Endothelial cell of umbilical vein (primary cell): ENCODE results near the gene ENKUR.

Experiments
- EZH2 ChIP-seq: IDR thresholded peaks from 2 replicates; pipeline ENCODE4 v1.6.1; 2012; ENCODE audit warnings: borderline replicate concordance, low read depth, mild to moderate bottlenecking, moderate library complexity, low read length, inconsistent platforms; ENCODE audit not compliant: severe bottlenecking
- GATA2 ChIP-seq: IDR thresholded peaks from 2 replicates; pipeline ENCODE4 v1.7.0; 2011; ENCODE audit warnings: low read depth, mild to moderate bottlenecking, moderate library complexity, mixed read lengths, low read length; ENCODE audit not compliant: insufficient read length, insufficient read depth
- MAX ChIP-seq: IDR thresholded peaks from 2 replicates; pipeline ENCODE4 v1.6.1; 2011; ENCODE audit not compliant: insufficient read depth, insufficient read length
- POLR2A ChIP-seq: IDR thresholded peaks from 2 replicates; pipeline ENCODE4 v1.6.1; 2012; ENCODE audit warnings: low read depth, mild to moderate bottlenecking, control low read depth, low read length
- TF ChIP-seq, protein P1 (sequence below), 2 donors: IDR thresholded peaks; 1 replicate in 1 of 2; 2 replicates in 1 of 2; pipeline ENCODE4 v1.5.1; 2011; ENCODE audit warnings: low read length in 2 of 2, mild to moderate bottlenecking in 2 of 2, moderate library complexity in 2 of 2, control low read depth in 1 of 2, inconsistent platforms in 1 of 2, low read depth in 1 of 2; ENCODE audit not compliant: insufficient read depth in 1 of 2; ENCODE audit errors: extremely low read depth in 1 of 2

DNA sequence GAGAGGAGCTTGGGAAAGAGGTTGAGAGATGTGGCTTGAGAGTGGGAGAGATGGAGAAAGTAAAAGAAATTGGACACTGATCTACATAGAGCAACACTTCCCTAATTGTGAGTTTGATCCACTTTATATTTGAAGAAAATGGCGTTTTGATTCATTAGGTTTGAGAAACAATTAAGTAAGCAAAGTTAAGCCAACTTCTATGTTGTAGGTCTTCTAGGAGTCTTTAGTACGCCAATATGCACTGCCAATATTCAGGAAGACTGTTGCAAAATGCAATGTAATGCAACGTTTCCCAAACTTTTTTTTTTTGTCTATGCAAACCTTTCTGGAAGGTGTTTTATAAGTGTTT lies 56.6 kb downstream of the ENKUR start:
- TF ChIP-seq MAX (no peak), GATA2 (no peak), EZH2 (no peak), POLR2A (no peak)
- TF ChIP-seq, protein P1, sequence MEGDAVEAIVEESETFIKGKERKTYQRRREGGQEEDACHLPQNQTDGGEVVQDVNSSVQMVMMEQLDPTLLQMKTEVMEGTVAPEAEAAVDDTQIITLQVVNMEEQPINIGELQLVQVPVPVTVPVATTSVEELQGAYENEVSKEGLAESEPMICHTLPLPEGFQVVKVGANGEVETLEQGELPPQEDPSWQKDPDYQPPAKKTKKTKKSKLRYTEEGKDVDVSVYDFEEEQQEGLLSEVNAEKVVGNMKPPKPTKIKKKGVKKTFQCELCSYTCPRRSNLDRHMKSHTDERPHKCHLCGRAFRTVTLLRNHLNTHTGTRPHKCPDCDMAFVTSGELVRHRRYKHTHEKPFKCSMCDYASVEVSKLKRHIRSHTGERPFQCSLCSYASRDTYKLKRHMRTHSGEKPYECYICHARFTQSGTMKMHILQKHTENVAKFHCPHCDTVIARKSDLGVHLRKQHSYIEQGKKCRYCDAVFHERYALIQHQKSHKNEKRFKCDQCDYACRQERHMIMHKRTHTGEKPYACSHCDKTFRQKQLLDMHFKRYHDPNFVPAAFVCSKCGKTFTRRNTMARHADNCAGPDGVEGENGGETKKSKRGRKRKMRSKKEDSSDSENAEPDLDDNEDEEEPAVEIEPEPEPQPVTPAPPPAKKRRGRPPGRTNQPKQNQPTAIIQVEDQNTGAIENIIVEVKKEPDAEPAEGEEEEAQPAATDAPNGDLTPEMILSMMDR (IDR thresholded peaks at IDR 0.05; ENCODE audit: extremely low read depth in 1 of 2, insufficient read depth in 1 of 2, low read depth in 1 of 2, low read length in 2 of 2) = no peak
